BJ (cell line): ENCODE results near the gene ROR2. TPM values are rescaled to one million over a fixed set of nuclear protein-coding genes. Genes with fewer than 3 reads are reported as not detected.

Experiments
- CTCF ChIA-PET: fragments of 350-600 bp; formaldehyde crosslinking; extraction: SDS; loops from one replicate; lab custom pipeline; 2021; ENCODE audit warnings: antibody characterized with exemption, inconsistent platforms; lab: Yijun Ruan, JAX
- POLR2A ChIA-PET: fragments of 300-600 bp; sonication (Branson Sonifier 250); formaldehyde crosslinking; extraction: SDS; loops from one replicate; lab custom pipeline; 2021; ENCODE audit warnings: antibody characterized with exemption; lab: Charles Lee
- DNase-seq: peaks from one replicate; pipeline ENCODE4 v3.0.0-alpha.2; 2011; ENCODE audit warnings: low read depth
- H3K27me3 ChIP-seq: 2 replicates; pipeline ENCODE4 v1.6.0; 2011; ENCODE audit warnings: low read length; ENCODE audit not compliant: control insufficient read depth, insufficient read depth
- H3K36me3 ChIP-seq: 2 replicates; pipeline ENCODE4 v1.5.1; 2011; ENCODE audit warnings: low read length; ENCODE audit not compliant: control insufficient read depth, insufficient read depth
- H3K4me3 ChIP-seq: 2 replicates; pipeline ENCODE4 v1.5.1; 2011; ENCODE audit warnings: low read depth, mild to moderate bottlenecking, control low read depth, low read length
- CTCF ChIP-seq: IDR thresholded peaks from 2 replicates; pipeline ENCODE4 v1.5.1; 2011; ENCODE audit warnings: low read depth, mild to moderate bottlenecking, control low read depth, inconsistent platforms, low read length, moderate library complexity; ENCODE audit not compliant: insufficient read depth
- polyA plus RNA-seq: library from polyadenylated mRNA; depleted of rRNA; stranded (reverse); fragments of >200 nt; gene quantifications from 2 replicates; pipeline ENCODE4 v1.2.3, GENCODE V29; 2011

ROR2 gene
- polyA plus RNA-seq, 1 experiment = 1.1 TPM

- no peak for DNase-seq
- ChIA-PET POLR2A (no interaction called here), CTCF (no interaction called here)
- TF ChIP-seq CTCF = no peak
- H3K27me3 ChIP-seq = no peaks in the 10 kb centered on the region; the same call in 1 of the 2 replicates
- H3K4me3 ChIP-seq = no peak overlapping the region
- no peaks in the 10 kb centered on the region for H3K36me3 ChIP-seq
These were observed 63.5 kb downstream of the ROR2 start for GRCh38 chr9:91886414-91887076.

DNA sequence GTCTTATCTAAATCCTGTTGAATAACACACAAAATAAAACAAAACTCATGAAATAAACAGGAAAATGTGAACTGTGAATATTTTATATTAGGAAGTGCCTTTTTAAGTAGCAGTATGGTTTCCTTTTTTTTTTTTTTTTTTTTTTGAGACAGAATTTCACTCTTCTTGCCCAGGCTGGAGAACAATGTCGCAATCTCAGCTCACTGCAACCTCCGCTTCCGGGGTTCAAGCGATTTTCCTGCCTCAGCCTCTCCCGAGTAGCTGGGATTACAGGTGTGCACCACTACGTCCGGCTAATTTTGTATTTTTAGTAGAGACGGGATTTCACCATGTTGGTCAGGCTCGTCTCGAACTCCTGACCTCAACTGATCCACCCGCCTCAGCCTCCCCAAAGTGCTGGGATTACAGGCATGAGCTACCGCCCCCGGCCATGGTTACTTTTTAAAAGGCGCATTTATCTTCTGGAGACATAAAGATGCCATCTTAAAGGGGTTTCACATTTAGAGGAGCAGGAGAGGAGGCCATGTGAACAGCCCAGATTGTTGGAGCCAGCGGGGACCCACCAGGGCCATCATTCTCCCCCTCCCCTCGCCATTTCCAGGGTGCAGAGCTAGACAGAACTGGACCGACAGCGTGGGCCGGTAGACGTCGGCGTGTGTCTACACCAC, 64.1 kb downstream of the ROR2 start:
- POLR2A ChIA-PET = no interaction called here
- DNase-seq = no peak
- H3K4me3 ChIP-seq = no peak overlapping the region
- H3K27me3 ChIP-seq = no peaks in the 10 kb centered on the region; the same call in 1 of the 2 replicates
- CTCF ChIA-PET = interaction anchor here (1.1 kb wide), 1 partner anchor 115 kb away, joined by 3 read pairs; no protein-coding TSS in a partner anchor
- TF ChIP-seq CTCF = no peak
- no peaks in the 10 kb centered on the region for H3K36me3 ChIP-seq

- DNase-seq = no peak
- ChIA-PET POLR2A (no interaction called here), CTCF (interaction anchor here (1.1 kb wide), 1 partner anchor 114 kb away, joined by 3 read pairs; no protein-coding TSS in a partner anchor)
- no peak for TF ChIP-seq CTCF
- Histone ChIP-seq H3K4me3 (no peak overlapping the region), H3K27me3 (peaks cover under 1% of the 10 kb centered on the region), H3K36me3 (no peaks in the 10 kb centered on the region)
These were observed 65.0 kb downstream of the ROR2 start for GRCh38 chr9:91884696-91885687.

DNA sequence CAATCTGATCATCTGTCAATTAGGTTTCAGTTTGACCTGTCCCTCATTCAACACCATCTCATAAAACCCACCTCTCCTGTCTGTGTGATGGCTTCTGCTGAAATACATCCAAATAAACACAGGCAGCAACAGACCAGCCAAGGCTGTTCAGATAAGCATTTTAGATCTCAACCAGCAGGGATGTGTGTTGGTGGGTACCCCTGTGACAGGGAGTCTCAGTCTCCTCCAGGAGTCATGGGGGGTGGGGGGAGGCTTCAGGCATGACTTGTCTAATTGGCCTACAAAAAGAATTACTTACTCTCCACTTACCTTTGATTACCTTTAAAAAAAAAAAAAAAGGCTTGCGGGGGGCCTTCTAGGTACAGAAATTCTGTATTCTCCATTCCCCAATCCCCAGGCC, 65.9 kb downstream of the ROR2 start:
- peaks cover 1% of the 10 kb centered on the region for H3K27me3 ChIP-seq
- DNase-seq = no peak
- POLR2A ChIA-PET = no interaction called here
- CTCF ChIA-PET = no interaction called here
- H3K36me3 ChIP-seq = no peaks in the 10 kb centered on the region
- TF ChIP-seq CTCF = no peak
- H3K4me3 ChIP-seq = no peak overlapping the region

DNA sequence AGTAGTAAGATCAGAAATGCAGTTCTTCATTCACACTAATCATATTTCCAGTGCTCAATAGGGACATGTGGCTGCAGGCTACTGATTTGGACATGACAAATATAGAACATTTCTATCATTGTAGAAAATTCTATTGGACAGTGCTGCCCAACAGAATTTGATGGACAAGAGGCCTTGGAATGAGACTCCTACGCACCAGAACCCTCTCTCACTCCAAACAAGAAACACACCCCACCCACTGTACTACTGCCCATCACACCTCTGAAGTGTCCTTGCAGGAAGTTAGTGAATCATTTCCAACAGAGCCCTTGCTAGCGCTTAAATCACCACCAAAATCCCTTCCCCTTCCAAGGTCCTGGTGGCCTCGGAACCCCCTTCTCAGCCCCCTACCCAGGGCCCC, 66.5 kb downstream of the ROR2 start:
- POLR2A ChIA-PET = no interaction called here
- H3K27me3 ChIP-seq = peaks cover 1% of the 10 kb centered on the region; the same call in 1 of the 2 replicates
- TF ChIP-seq CTCF = no peak
- no peak overlapping the region for H3K4me3 ChIP-seq
- CTCF ChIA-PET = no interaction called here
- no peaks in the 10 kb centered on the region for H3K36me3 ChIP-seq
- DNase-seq = no peak
